NCI-H82 treated with DMSO at 0.1 percent for 48 hours (cell line): ENCODE data around the gene RNASEH2B.

ENCODE experiments used
- DNase-seq: peaks from one replicate; lab custom pipeline; 2025; ENCODE audit not compliant: unreplicated experiment; lab: John Stamatoyannopoulos, UW

The RNASEH2B gene, protein sequence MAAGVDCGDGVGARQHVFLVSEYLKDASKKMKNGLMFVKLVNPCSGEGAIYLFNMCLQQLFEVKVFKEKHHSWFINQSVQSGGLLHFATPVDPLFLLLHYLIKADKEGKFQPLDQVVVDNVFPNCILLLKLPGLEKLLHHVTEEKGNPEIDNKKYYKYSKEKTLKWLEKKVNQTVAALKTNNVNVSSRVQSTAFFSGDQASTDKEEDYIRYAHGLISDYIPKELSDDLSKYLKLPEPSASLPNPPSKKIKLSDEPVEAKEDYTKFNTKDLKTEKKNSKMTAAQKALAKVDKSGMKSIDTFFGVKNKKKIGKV

DNA sequence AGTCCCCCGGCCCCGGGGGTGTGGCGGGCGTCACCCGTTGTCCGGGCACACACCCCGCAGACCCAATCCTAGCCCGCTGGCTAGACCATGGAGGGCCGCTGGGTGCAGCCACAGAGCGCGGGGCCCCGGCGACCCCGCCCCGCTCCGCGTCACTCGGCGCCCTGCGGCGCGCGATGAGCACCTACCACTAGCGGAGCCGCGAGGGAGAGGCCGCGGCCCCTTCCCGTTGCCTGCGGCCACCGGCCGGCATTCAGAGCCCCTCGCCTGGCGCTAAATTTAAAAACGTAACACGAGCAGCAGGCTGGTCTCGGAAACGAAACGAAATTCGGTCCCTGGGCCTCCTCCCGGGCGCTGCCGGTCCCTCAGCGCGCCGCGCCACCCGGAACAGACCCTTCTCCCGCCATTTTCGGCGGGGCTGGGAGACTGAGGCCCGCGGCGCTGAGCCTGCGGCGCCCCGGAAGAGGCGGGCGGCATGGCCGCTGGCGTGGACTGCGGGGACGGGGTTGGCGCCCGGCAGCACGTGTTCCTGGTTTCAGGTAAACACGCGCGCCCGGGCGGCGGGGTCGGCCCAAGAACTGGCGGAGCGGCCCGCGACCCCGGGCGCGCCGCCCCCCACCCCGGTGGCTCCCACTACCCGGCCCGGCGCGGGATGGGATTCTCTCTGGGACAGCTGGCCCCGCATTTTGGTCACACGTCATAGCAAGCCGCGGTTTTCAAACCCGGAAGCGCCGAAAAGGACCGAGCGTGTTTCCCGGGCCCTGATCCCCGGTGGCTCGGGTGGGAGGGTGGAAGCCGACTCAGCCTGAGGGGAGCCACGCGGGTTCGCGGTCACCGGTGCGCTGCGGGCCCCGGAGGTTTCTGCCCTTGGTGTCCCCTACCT is at the start of gene RNASEH2B:
Gene RNASEH2B, plus strand, starts transcription at position 187 of the 880 bp plus-strand sequence. Its CDS starts 286 bp downstream, at position 473.
- peak; percentile 28 for DNase-seq

DNA sequence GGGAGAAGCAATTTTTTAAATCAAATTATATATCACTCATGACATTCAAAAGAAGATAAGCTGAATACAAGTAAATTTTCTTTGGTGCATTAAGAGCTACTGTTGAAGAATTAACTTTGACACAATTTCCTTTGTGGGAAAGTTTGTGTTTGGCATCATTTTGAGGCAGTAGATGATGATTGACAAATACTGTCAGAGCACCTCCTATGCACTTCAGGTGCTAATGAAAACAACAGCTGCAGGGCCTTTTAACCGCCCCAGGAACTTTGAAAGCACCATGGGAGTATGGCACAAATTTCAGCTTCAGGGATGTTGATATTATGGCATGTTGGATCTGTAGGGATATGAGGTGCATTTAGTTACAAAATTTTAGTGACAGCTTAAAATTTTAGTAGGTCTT is 45.1 kb upstream of the RNASEH2B start:
- DNase-seq: no peak

DNA sequence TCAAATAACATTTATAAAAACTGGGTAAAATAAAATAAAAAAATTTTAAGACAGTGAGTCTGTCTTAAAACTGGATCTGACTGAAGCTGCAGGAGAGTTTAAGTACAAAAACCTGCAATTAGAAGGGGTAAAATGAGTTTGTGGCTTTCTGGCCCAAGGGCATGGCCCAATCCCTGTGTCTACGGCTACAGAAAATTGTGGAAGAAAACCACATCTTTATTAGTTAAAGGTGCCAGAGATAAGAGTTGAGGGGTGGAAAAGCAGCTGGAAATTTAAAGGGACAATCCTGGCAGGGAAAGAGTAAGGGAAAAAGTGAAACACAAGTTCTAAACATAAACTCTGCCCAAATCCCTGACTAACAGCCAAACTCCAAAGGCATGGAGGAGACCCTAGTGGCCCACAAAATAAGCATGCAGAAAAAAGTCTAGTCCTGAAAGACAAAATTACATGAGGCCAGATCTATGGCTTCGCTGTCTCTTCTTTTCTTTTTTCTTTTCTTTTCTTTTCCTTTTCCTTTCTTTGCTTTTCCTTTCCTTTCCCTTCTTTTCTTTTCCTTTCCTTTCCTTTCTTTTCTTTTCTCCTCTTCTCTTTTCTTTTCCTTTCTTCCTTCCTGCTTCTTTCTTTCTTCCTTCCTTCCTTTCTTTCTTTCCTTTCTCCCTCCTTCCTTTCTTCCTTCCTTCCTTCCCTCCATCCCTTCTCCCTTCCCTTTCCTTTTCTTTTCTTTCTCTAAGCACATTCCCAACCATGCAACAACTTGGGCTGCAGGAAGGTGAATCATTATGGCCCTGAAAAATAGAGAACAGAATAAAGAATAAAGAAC is 42.6 kb upstream of the RNASEH2B start:
- no peak for DNase-seq

DNA sequence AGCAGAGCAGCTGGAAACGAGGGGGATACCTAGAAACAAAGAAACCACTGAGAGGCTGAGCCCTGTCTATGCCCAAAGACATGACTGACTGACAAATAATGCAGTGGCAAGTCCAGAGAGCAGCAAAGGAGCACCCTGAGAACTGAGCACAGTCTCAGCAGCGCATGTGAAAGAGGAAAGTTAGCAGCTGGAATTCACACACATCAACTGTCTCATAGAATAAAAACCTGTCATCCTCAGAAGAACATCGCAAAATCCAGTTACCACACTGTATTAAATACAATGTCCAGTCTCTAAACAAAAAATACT is 42.0 kb upstream of the RNASEH2B start:
- no peak for DNase-seq

DNA sequence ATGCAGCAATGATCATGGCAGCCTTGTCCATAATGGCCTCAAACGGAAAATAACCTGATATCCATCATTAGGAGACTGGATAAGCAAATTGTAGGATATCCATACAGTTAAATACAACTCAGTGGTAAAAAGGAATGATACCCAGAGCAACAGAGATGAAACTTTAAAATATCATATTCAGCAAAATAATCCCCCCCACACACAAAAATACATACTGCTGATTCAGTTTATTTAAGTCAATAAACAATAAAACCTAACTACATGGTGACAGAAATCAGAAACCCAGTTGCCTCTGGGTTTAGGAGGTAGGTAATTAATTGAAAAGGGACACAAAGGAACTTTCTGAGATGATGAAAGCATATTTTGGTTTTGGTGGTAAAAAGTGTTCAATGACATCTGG is 38.2 kb upstream of the RNASEH2B start:
- DNase-seq: no peak

DNA sequence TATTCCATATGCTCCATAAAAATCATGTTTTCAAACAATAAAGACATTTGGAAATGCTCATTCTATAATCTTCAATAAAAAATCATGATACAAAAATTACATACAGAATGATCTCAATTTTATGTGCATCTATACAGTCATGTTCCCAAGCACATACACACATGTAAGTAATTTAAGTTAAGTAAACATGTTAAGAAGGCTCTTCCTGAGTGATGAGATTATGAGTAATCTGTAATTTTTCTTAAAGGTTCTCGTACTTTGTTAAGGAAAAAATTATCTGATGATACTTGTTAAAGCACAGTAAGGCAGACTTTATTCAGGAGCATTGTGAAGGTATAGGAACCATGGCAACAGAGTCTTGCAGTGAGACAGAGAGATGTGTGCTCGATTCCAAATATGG is 36.1 kb upstream of the RNASEH2B start:
- no peak for DNase-seq

DNA sequence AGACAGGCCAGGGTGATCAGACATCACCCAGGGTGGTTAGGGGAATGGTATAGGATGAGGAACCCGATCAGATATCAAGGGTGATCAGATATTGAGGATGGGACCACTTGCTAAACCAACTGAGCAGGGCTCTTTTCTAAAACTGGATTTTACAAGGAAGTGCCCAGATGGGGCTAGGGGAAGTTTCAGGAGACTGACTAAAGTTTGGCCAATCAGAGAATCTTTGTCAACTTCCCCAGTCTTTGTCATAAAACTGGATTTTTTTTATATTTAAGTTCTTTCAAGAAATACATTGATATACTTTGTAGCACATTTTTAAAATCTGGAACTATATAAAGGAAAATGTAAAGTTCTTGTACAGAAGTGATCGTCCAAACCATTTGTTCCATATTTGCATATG is 35.6 kb upstream of the RNASEH2B start:
- no peak for DNase-seq

DNA sequence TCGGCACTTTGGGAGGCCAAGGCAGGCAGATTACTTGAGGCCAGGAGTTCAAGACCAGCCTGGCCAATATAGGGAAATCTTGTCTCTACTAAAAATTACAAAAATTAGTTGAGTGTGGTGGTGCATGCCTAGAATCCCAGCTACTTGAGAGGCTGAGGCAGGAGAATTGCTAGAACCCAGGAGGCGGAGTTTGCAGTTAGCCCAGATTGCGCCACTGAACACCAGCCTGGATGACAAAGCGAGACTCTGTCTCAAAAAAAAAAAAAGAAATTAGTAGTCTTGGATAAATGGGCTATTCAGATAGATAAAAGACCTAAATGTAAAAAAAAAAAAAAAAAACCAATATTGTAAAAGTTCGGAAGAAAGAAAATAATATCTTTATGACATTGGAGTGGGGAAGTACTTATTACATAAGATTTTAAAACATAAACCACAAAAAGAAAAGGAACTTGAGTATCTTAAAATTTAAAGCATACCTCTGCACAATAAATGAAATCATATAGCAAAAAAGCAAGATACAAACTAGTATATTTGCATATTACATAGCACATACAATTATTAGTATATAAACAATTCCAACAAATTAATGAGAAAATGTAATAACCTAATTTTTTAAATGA is 26.7 kb upstream of the RNASEH2B start:
- no peak for DNase-seq

DNA sequence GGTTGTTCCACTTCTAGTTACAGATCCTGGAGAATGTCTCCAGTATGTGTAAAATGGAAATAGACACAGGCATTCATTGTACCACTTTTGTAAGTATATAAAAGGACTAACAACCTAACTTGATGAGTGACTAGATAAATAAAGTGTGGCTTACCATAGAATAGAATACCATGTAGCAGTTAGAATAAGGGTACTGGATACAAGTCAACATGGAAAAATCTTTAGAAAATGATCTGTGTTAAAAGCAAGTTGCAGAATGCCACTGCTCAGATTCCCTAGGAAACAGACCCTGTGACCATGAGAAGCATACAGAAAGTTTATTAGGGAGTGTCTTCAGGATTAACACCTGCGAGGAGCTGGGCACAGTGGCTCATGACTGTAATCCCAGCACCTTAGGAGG is 25.9 kb upstream of the RNASEH2B start:
- no peak for DNase-seq

DNA sequence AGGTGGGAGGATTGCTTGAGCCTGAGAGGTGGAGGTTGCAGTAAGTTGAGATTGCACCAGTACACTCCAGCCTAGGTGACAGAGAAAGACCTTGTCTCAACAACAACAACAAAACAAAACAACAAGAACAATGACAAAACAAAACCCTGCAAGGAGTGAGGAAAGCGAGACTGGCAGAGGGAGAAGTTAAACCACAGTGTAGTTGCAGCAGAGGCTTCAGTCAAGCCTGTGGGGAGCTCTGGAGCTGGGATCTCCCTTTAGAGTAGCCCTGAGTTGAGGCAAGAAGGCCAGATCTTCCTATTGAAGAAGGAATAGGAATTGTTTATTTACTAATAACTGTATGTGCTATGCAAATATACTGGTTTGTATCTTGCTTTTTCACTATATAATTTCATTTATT is 25.3 kb upstream of the RNASEH2B start:
- no peak for DNase-seq

DNA sequence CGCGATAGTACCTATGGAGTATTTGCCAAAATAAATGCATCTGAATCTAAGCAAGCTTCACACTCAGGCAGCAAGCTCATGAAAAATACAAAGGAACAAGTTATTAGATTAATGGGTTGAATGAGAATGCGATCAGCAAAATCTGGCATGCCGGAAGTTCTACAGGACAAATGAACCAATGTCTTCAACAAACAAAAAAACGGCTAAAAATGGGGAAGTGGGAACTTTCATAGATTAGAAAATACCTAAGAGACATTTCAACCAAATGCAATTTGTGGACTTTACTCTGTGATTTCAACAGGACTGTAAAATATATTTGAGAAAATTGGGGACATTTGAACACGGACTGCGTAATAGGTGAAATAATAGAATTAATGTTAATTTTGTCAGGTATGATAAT is 22.4 kb upstream of the RNASEH2B start:
- no peak for DNase-seq

DNA sequence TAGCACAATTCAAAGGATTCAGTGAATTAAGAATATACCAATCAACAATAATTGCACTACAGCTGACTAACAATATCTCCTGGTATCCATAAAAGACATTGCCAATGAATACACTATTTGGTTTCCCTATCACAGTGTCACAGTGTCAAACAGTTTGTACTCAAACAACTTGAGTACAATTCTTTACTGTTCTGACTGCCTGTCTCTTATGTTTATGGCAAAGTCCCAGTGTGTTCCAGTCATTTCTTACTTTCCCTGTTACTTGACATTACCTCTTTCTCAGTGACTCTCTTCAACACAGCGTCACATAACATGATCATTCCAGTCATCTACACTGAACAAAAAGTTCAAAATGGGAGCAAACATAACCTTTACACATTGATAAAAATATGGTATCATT is 21.2 kb upstream of the RNASEH2B start:
- no peak for DNase-seq

DNA sequence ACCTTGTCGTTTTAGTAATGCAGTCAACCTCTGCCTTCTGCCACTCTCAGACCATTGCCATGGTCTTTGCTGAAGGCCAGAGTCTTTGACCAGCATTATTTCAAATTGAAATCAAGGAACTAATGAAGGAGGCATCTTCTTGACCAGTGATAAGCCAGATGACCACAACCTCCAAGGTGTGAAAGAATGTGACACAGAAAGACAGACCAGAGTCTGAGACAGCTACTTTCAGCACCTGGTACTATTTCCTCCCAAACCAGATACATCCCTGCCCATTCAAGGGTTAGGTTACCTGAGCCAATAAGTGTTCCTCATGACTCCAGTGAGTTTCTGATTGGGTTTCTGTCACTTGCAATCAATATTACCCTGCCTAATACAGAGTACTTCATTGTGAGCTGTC is 20.3 kb upstream of the RNASEH2B start:
- no peak for DNase-seq

DNA sequence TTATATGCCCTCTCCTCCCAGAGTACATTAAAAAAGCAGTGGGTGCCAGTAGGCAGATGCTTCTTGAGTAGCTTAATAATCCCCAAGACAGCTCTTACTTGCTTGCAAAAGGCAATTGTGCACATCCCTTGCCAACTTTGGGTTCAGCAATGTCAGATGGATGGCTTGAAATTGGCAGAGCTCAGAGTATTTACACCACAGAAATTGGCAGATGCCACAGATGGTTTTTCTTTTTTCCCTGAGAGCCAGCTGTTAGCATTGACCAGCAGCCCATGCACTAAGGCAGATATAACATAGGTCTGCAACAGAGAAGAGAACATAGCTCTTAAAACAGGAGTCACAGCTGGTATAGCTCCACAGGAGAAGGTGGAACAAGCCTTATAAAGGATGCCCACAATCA is 18.4 kb upstream of the RNASEH2B start:
- DNase-seq: no peak

DNA sequence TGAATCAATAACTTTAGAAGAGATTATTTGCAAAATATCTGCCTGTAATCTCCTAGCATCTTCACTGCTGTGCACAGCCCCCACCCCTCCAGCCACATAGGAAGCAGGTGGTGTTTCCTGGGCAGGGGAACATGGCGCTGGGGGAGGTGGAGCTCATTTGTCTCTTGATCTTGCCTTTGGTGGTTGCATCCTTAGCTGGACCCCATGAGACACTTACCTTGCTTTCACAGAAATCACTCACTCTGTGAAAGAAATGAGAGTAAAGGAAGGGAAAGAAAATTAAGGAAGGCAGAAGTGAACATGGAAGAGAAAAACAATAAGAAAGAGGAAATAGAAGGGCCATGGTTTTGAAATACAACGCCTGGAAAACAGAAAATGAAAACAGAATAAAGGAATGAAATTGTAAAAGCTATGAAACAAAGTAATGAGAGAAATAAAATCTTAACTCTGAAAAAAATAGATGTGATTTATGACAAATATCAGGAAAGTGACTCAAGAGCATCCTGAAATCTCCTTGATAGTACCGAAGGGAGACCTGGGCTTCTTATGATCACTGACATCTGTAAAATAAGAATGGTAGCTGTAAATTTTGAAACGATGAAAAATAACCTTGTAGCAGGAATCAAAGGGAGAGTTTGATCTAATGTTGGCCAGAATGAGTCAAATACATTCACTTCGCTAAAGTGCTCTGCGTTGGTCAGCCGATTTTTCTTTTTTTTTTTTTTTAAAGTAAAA is 17.2 kb upstream of the RNASEH2B start:
- DNase-seq: no peak

DNA sequence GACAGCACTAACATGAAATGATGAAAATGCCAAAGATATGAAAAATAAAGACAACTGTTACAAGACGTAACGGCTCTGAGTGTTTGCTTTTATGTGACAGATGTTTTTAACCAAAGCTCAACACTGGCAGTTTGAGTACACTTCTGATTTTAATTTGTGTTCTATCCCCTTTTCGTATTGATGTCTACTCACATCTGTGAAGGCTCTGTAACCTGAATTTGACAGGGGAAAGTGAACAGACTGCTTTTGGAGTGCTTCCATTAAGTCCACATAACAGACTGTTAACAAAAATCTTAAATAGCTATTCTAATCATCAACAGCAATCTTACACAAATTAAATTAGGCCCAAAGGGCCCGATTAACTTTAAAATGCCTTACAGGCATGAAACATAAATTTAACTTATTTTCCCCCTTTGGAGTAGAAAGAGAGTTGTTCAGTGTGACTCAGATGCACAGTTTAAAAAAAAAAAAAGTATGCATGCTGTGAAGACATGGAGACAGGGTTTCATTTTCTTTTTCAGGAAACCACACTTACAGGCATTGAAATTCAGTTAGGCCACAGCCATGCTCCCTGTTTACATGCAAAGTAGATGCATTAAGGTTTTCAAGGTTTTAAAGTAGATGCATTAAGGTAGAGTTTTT is 16.3 kb upstream of the RNASEH2B start:
- no peak for DNase-seq

DNA sequence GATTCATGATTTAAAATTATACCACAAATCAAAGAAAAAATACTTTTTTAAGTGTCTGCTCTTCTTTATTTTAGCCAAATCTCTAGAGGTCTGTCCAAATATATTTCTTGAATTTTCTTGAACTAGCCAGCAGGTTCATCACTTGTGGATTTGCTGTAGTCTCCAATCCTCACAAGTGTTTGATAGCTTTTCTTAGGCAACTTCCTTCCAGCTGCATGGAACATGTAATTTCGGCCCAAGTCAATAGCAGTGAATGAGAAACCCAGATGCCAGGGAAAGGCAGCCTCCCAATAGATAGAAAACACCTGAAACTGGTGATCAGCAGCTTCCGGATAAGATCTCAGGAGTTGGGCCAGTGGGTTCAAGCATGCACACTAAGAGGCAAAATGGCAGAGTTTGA is 15.6 kb upstream of the RNASEH2B start:
- no peak for DNase-seq

DNA sequence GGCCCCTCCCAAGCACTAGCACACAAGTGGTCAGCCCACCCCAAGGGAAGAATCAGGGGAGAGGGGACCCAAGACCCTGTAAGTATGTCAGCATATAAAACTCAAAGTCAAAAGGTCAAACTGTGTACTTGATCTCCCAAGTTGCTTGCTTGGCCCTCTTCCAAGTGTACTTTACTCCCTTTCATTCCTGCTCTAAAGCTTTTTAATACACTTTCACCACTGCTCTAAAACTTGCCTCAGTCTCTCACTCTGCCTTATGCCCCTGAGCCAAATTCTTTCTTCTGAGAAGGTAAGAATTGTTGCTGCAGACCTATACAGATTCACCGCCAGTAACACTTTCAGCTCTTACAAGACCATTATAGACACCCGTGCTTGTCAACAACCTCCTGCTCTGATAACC is 15.1 kb upstream of the RNASEH2B start:
- no peak for DNase-seq

DNA sequence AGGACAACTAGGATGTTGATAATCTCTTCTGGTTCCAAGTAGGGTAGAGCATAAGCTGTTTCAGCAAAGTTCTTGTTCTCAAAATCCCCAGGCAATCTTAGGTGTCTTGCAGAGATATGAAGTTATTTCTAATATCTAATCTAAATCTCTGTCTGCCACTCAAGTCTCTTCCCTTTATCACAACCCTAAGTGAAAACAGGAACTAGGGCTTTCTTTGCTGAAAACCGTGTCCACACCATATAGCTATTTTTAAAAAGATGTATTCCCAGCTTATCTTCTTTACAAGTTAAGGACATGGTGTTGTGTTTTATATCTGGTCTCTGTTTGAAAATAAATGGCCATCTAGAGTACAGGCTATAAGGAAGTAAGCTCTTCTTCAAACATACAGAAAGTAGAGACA is 11.3 kb upstream of the RNASEH2B start:
- DNase-seq: no peak

DNA sequence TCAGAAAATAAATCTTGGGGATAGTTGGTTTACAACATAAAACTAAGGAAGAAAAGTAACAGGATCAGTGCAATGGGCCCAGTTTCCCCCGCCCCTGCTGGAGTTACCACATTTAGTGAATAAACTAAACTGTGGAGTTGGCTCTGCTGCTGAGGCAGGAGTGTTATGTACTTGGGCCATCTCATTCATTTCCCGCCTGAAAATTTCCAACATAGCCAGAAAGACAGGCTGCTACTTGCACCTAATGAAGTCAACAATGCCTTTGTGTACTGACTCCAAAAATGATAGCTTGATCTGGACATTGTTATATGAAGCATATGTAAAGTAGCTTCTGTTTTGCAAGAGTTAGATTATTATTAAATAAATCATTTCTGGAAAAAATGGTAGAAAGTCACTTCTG is 7.9 kb upstream of the RNASEH2B start:
- no peak for DNase-seq
